Aorta (tissue), 5 donors: ENCODE results near the gene ANO8. TPM values are rescaled to one million over a fixed set of nuclear protein-coding genes. Genes with fewer than 3 reads are reported as not detected.
A peak's percentile ranks its signal among the peaks of the same experiment; 100 is the strongest.

Source experiments
- ATAC-seq: fragments of 200-7000 bp; cut with Tn5 transposase; one replicate; pipeline ENCODE4 v1.9.1; 2022; ENCODE audit warnings: moderate library complexity; ENCODE audit not compliant: low FRiP score
- DNase-seq, 2 donors: peaks; one replicate each; pipeline ENCODE4 v3.0.0-alpha.2; 2020
- H3K27ac ChIP-seq, 2 donors: one replicate each; pipeline ENCODE4 v1.5.1; 2013; ENCODE audit warnings: low read length in 2 of 2, mild to moderate bottlenecking in 2 of 2, moderate library complexity in 2 of 2, control low read depth in 1 of 2, inconsistent platforms in 1 of 2, low read depth in 1 of 2
- H3K27me3 ChIP-seq, 2 donors: one replicate each; pipeline ENCODE4 v1.6.1; 2013; ENCODE audit warnings: control low read depth in 1 of 2, low read length in 1 of 2, mild to moderate bottlenecking in 1 of 2, moderate library complexity in 1 of 2; ENCODE audit not compliant: insufficient read depth in 2 of 2, control insufficient read depth in 1 of 2
- H3K36me3 ChIP-seq, 2 donors: one replicate each; pipeline ENCODE4 v1.6.1; 2013; ENCODE audit warnings: control low read depth in 1 of 2, low read length in 1 of 2, mild to moderate bottlenecking in 1 of 2; ENCODE audit not compliant: insufficient read depth in 2 of 2, control insufficient read depth in 1 of 2
- H3K4me1 ChIP-seq, 2 donors: one replicate each; pipeline ENCODE4 v1.6.1; 2013; ENCODE audit warnings: low read length in 2 of 2, control low read depth in 1 of 2, mild to moderate bottlenecking in 1 of 2, moderate library complexity in 1 of 2; ENCODE audit not compliant: insufficient read depth in 2 of 2, control insufficient read depth in 1 of 2
- H3K4me3 ChIP-seq, 2 donors: one replicate each; pipeline ENCODE4 v1.5.1; 2013; ENCODE audit warnings: low read length in 2 of 2, control low read depth in 1 of 2, mild to moderate bottlenecking in 1 of 2
- H3K9me3 ChIP-seq: one replicate; pipeline ENCODE4 v1.6.1; 2013; ENCODE audit warnings: mild to moderate bottlenecking, low read length; ENCODE audit not compliant: control insufficient read depth
- WGBS, 2 donors: extraction: QIAGEN DNeasy Blood & Tissue Kit; methylation state at CpG; one replicate each; pipeline ENCODE4 v1.1.7; 2013; 5-methylcytosine and 5-hydroxymethylcytosine counted together
- intact Hi-C, 2 donors: fragments of 100-400 bp; cut with DNase I; formaldehyde crosslinking; loops; one replicate each; pipeline versions ENCODE4 v1.14.2 to v1.15.0; 2022
- polyA plus RNA-seq, 2 donors: library from polyadenylated mRNA; stranded (reverse); fragments of 200-250 nt; gene quantifications; one replicate each; pipeline ENCODE4 v1.2.3, GENCODE V29; 2013
- total RNA-seq, 2 donors: library from RNA; stranded (reverse); fragmentation: NEBNext Ultra II Directional; extraction: Animal tissue kit (Norgen Biotek cat#: 25700); gene quantifications; one replicate each; pipeline ENCODE4 v1.2.1, GENCODE V29; 2021
- donor health status: healthy with polysubstance abuse.
- donor health status: Bipolar disorder and iron deficiency.
- donor health status: DM: no; HTN: no; CAD: no.
- donor health status: DM: no; HTN: no; CAD: no.
- donor health status: DM: yes; HTN: yes; CAD: no.

The ANO8 gene
- total and polyA plus RNA-seq, 4 donors = 1.3 to 19.4 (median 14.2) TPM

DNA sequence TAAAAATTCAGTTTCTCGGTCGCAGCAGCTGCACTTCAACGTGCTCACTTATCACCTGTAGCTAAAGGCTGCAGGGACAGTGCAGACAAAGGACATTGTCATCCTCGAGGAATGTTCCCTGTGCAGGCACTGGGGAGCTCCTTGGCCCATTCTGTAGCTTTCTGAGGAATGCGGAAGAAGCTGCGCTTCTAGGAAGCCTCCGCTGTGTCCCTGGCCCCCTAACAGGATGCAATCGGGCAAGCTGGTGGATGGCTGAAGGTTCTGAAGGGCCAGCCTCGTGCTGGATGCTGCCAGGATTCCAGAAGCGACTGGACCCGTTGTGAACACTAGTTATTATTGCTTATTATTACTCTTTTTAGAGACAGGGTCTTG lies 8.1 kb downstream of the ANO8 start:
- H3K4me3 ChIP-seq = no peak overlapping the region
- H3K9me3 ChIP-seq = no peaks in the 10 kb centered on the region
- no peak for ATAC-seq
- H3K36me3 ChIP-seq = no peaks in the 10 kb centered on the region
- no peaks in the 10 kb centered on the region for H3K4me1 ChIP-seq
- 77 to 83% methylated on average over 11 of the region's 11 CpGs for WGBS, 2 donors
- no peaks in the 10 kb centered on the region for H3K27me3 ChIP-seq
- H3K27ac ChIP-seq = no peak overlapping the region
- intact Hi-C loops = no loop called here
- no peak for DNase-seq

GRCh38 chr19:17325881-17326594 lies 8.6 kb downstream of the ANO8 start:
- H3K4me1 ChIP-seq = no peaks in the 10 kb centered on the region
- intact Hi-C loops = no loop called here
- 28% methylated on average over 17 of the region's 17 CpGs for WGBS, 2 donors
- no peaks in the 10 kb centered on the region for H3K27me3 ChIP-seq
- no peak overlapping the region for H3K4me3 ChIP-seq
- H3K36me3 ChIP-seq = no peaks in the 10 kb centered on the region
- H3K27ac ChIP-seq = no peak overlapping the region
- no peaks in the 10 kb centered on the region for H3K9me3 ChIP-seq
- DNase-seq = peak; percentile 85 to 87
- ATAC-seq = peak; percentile 42

DNA sequence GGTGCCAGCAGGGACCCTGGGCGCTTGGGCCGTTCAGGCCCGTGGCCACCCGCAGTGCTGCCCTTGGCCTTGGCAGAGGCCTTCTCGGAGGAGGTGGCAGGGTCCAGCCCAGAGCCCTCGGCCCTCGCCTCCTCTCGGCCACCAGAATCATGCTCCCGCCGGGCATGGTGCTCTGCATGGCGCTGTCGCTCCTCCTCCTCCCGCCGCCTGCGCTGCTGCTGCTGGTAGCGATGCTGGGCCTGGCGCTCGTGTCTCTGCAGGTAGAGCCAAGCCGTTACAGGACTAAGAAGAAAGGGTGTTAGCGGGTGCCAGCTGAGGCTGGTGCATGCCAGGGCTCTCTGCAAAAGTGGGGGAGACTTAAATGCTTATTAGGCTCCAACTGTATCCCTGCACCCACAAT lies 9.5 kb downstream of the ANO8 start:
- DNase-seq (no peak), ATAC-seq (no peak)
- Histone ChIP-seq H3K36me3 (no peaks in the 10 kb centered on the region), H3K27me3 (no peaks in the 10 kb centered on the region), H3K4me3 (no peak overlapping the region), H3K27ac (no peak overlapping the region), H3K4me1 (no peaks in the 10 kb centered on the region), H3K9me3 (no peaks in the 10 kb centered on the region)
- intact Hi-C loops = no loop called here
- WGBS, 2 donors = 97% methylated on average over 20 of the region's 20 CpGs

GRCh38 chr19:17324357-17325114 lies 10.1 kb downstream of the ANO8 start:
- 87 to 91% methylated on average over 22 to 28 of the region's 28 CpGs for WGBS, 2 donors
- Histone ChIP-seq H3K36me3 (no peaks in the 10 kb centered on the region), H3K9me3 (no peaks in the 10 kb centered on the region), H3K4me1 (no peaks in the 10 kb centered on the region), H3K4me3 (no peak overlapping the region), H3K27ac (no peak overlapping the region), H3K27me3 (no peaks in the 10 kb centered on the region)
- DNase-seq (no peak), ATAC-seq (no peak)
- intact Hi-C loops = no loop called here

GRCh38 chr19:17323964-17324332 lies 10.7 kb downstream of the ANO8 start:
- no peaks in the 10 kb centered on the region for H3K4me1 ChIP-seq
- intact Hi-C loops = no loop called here
- 37 to 42% methylated on average over 7 of the region's 7 CpGs for WGBS, 2 donors
- no peak for DNase-seq
- no peaks in the 10 kb centered on the region for H3K36me3 ChIP-seq
- H3K9me3 ChIP-seq = no peaks in the 10 kb centered on the region
- ATAC-seq = no peak
- H3K27ac ChIP-seq = no peak overlapping the region
- H3K27me3 ChIP-seq = no peaks in the 10 kb centered on the region
- H3K4me3 ChIP-seq = no peak overlapping the region

- H3K4me3 ChIP-seq = no peak overlapping the region
- DNase-seq (no peak), ATAC-seq (no peak)
- H3K27ac ChIP-seq = no peak overlapping the region
- no peaks in the 10 kb centered on the region for H3K9me3 ChIP-seq
- intact Hi-C loops = no loop called here
- no peaks in the 10 kb centered on the region for H3K27me3 ChIP-seq
- H3K4me1 ChIP-seq = no peaks in the 10 kb centered on the region
- no peaks in the 10 kb centered on the region for H3K36me3 ChIP-seq
- WGBS, 2 donors = 15 to 20% methylated on average over 39 to 56 of the region's 56 CpGs
Measured at GRCh38 chr19:17323300-17323963, 11.2 kb downstream of the ANO8 start.

- intact Hi-C loops = no loop called here
- ATAC-seq (peak; percentile 30), DNase-seq (no peak)
- Histone ChIP-seq H3K4me3 (no peak overlapping the region), H3K27me3 (no peaks in the 10 kb centered on the region), H3K27ac (no peak overlapping the region), H3K36me3 (no peaks in the 10 kb centered on the region), H3K4me1 (no peaks in the 10 kb centered on the region), H3K9me3 (no peaks in the 10 kb centered on the region)
- WGBS, 2 donors = 36 to 45% methylated on average over 10 of the region's 10 CpGs
Measured at GRCh38 chr19:17322854-17323253, 11.8 kb downstream of the ANO8 start.

DNA sequence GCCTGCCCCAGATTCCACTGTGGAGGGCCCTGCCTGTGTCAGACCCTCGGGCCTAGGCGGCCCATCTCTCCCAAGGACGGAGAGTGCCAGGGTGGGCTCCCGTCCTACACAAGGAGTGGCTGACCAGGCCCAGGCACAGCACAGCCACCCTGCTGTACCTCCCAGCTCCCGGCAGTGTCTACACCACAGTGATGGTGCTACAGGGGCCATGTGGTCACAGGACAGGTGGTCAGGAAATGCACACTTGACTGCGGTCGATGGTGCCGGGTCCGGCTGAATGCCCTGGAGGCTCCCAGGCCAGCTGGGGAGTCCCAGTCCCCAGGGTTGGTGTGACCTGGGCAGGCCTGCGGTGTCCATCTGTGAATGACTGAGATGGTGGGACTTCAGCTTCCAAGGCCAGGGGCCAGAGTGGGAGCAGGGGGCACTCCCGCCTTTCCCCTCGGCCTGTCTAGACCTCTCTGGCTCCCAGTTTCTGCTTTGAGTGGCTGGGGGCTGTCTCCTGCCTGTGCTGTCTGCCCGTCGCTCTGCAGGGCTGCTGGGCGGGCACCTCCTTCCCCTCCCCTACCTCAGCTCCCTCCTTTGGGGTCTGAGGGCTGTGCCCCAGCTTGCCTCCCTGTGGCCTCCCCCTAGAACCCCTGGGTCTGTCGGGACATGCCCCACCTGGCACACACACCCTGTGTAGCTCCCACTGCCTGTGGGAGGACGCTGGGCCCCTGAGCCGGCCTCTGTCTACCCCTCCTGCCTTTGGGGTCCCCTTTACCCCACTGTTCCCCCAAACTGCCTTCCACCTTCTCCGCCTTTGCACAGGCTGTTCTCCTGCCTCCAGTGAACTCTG lies 12.8 kb downstream of the ANO8 start:
- Histone ChIP-seq H3K4me3 (no peak overlapping the region), H3K9me3 (no peaks in the 10 kb centered on the region), H3K27ac (no peak overlapping the region), H3K4me1 (no peaks in the 10 kb centered on the region), H3K36me3 (no peaks in the 10 kb centered on the region), H3K27me3 (no peaks in the 10 kb centered on the region)
- ATAC-seq (no peak), DNase-seq (no peak)
- intact Hi-C loops = no loop called here
- WGBS, 2 donors = 89 to 90% methylated on average over 19 of the region's 19 CpGs
